NCI-H2081 treated with DMSO at 0.1 percent for 48 hours (cell line): ENCODE results near the gene FUCA2.
A peak's percentile ranks its signal among the peaks of the same experiment; 100 is the strongest.
"Not testable (repeated sequence)": the region's sequence is repeated elsewhere in the genome, so short reads cannot be mapped to it uniquely, and the experiment has no call there.

Experiments used
- DNase-seq: peaks from one replicate; lab custom pipeline; 2025; lab: John Stamatoyannopoulos, UW

FUCA2 gene

DNA sequence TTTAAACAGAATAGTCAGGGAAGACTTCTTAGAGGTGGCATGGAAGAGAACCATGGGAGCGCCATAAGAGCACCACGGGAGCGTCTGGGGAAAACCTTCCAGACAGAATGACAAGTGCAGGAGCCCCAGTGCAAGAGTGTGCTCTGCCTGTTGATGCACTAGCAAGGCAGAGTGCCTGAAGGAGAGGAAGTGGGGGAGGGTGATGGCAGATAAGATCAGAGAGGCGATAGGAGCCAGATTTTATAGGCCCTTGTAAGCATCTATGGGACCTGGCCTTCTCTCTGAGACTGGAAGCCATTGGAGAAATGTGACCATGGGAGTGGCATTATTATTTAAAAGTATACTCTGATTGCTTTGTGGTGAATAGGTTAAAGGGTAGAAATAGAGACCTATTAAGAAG, 13.1 kb downstream of the FUCA2 start:
- no peak for DNase-seq

DNA sequence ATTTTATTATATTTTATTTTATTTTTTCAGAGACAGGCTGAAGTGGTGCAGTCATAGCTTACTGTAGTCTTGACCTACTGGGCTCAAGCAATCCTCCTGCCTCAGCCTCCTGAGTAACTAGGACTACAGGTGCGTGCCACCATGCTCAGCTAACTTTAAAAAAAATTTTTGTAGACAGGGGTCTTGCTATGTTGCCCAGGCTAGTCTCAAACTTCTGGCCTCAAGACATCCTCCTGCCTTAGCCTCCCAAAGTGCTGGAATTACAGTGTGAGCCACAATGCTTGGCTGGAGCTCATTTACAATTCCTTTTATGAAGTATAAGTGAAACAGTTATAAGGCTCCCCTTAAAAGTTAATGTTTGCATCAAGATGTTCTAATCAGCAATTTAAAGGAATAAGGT, 14.5 kb downstream of the FUCA2 start:
- DNase-seq: no peak

DNA sequence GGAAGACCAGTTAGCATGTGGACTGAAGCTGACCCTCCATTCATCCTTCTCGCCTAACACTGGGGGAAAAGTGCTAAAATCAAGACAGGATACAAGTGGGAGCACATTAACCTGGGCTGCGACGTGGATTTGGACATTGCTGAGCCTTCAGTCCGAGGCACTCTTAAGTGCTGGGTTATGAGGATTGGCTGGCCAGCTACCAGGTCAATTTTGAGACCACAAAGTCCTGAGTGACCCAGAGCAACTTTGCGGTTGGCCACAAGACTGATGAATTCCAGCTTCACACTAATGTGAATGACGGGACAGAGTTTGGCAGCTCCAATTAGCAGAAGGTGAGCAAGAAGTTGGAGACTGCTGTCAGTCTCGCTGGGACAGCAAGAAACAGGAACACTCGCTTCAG, 20.7 kb downstream of the FUCA2 start:
- DNase-seq: no peak

DNA sequence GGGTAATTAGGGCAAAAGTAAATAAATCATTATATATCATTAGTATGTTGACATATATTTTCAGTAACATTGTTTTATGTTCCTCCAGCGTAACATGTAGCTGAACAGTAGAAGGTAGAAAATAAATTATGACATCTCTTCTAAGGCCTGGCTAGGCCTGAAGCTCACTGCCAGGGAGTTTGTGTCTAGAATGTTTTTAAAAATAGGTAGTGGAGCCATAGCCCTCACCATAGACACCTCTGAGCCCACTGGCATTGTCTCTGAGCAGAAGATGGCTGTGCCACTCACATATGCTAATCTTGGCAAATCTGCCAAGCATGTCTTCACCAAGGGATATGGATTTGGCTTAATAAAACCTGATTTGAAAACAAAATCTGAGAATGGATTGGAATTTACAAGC, 21.3 kb downstream of the FUCA2 start:
- no peak for DNase-seq

DNA sequence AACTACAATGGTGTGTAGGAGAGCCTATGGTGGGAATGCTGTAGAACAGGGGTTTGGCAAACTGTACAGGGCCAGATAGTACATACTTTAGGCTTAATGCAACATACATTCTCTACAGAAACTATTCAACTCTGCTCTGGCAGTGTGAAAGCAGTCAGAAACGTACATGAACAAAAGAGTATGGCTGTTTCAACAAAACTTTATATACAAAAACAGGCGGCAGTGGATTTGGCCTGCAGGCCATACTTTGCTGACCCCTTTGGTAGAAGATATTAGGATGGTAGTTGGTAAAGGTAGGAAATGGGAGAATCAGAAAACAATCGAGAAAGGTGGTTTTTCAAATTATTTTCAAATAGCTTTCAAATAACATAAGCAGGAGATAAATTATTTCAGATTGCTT, 24.8 kb downstream of the FUCA2 start:
- no peak for DNase-seq

DNA sequence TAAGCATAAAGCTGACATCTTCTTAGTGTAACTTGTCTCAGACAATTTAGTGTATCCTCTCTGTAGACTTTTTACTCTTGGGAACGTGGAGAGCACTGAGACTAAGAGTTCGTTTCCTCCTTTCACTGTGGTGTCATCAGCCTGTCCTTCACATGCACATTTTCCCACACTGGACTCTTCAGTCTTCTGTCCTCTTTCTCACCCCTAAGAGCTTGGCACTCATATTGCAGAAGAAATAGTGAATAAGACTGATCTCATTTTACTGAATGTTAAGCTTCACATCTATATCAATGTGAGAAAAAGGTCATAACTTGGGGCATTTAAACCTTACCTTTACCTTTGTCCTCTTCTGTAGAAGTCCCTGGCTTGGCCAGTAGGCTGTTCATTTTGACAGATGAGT, 25.6 kb downstream of the FUCA2 start:
- no peak for DNase-seq

DNA sequence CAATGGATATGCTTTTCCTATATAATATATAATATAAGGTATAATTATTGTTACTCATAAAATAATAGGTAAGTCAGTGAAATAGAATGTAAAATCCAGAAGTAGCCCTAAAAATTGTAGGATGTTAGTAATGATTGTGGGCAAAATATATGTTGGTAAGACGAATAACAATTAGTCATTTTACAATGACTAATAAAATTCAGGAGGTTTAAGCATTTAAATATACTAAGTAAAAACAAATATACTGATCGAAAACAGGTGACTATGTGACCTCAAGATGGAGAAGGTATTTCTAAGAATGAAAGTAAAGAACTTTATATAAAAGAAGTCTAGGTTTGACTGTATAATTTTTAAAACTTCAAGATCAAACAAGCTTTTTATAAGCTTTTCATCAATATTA, 28.9 kb downstream of the FUCA2 start:
- no peak for DNase-seq

DNA sequence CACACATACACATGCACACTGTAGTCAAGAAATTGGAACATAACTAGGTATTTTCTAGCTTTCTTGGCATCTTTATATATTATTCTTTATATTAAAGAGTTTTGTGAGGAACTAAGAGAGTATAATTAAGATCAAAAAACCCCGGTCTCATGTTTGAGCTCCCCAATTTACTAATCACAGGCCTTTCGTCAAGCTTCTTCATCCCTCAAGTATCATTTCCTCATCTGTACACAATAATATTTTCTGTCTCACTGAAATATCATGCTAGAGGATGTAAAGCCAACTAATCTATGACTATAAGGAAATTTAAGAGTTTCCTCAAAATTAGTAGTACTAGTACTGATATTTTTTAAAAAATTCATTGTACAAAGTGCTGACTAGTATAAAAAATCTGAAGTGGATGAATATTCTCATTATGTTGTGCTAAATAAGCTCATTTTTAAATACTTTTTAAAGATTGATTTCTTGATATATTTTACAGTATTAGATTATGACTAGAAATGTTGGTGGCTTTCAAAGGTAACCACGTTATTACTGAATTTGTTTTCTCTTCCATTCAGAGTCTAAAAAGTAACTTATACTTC, 32.9 kb downstream of the FUCA2 start:
- DNase-seq: no peak

DNA sequence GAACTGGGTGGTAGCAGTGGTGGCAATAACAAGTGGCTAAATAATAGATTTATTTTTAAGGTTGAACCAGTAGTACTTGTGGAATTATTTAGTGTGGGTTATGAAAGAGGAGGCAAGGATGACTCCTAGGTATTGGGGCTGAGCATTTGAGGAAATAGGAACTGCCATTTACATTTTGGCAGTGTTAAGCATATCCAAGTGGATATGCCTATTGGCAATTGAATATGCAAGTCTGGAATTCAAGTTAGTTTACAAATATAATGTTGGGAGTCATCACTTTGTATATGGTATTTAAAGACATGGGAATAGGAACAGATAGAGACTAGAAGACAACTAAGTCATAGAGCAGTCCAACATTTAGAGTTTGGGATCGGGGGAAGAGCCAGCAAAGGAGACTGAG, 35.0 kb downstream of the FUCA2 start:
- no peak for DNase-seq

DNA sequence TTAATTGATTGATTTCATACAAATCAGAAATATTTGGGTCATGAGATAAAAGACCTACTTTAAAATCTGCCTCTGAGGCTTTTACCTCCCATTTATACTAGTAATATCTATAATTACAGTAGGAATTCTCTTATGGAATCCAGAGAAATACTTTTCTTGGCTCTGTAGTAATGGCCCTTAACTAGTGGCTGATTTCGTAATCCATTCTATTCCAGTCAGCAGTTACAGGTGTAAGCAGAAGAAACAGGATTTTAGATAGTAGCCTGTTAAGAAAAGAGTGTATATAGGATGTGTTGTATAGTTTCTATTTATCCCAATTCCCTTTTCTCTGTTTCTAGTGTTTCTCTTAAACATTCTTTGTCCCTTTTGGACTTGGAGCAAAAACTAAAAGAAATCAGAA, 39.7 kb downstream of the FUCA2 start:
- no peak for DNase-seq

DNA sequence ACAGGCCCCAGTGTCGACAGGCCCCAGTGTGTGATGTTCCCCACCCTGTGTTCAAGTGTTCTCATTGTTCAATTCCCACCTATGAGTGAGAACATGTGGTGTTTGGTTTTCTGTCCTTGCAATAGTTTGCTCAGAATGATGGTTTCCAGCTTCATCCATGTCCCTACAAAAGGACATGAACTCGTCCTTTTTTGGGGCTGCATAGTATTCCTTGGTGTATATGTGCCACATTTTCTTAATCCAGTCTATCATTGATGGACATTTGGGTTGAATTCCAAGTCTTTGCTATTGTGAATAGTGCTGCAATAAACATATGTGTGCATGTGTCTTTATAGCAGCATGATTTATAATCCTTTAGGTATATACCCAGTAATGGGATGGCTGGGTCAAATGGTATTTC, 42.7 kb downstream of the FUCA2 start:
- DNase-seq: not testable (repeated sequence)

DNA sequence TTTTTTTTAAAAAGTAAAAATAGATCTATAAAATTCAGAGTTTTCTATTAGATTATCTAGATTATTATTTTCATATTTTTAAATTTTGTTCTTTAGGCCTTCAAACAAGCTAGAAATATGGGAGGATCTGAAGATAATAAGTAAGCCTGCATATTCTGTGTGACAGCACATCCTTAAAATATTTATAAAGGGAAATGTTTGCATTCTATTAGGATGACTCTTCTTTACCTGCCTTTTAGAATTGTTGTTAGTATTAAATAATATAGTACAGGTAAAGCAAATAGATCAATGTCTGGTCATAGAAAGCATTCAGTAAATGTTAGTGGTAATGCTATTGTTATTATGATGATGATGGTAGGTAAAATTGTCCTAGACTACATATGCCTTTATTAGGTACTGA, 43.5 kb downstream of the FUCA2 start:
- DNase-seq: no peak

DNA sequence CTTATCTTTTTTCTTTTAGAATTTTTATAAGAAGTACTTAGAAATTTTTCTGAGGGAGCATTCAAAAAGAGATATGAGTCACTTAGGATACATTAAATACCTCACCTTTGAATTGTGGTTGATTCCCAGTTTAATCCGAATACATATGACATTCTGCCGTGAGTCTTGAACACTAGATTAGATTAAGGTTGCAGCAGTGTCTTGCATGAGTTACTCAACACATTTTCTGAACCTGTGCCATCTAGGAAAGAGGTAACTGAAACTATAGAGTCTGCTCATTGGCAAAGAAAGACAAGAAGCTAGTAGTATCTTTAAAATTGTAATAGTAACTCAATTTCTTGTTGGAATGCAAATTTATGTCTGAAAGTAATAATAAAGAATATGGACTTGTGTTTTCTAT, 46.0 kb downstream of the FUCA2 start:
- DNase-seq: no peak

DNA sequence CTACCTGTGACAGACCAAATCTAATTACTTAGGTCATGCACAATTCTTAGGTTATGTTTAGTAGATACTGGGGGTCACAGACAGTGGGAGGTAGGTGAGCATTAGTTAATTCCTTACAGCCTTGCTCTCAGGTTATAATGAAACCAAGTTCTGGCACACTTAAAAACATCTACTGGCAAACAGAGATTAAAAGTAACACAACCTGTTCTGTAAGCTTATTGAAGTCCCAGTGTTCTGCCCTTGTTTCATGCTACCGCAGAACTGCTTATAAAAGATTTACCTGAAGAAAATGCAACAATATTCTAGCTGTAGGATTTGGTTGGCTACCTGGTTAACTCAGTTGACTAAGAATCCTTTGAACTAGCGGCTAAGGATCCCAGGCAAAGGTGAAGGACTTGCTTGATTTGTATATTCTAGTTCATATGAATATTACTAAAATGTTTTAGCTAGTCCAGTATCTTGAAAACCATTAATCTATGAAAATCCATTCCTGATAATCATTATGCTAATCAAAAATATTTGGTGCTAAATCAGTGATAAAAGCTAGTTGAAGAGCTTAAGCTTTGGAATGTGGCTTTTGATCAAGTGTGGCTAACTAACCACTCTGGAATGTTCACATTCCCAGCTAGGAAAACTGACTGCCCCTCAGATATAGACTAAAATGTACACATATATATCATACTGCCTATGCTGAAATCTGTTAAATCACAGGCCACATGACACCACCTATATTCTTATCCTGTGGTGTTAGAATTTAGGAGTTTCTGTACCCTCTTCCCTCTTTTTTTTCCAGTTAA, 53.8 kb downstream of the FUCA2 start:
- no peak for DNase-seq

DNA sequence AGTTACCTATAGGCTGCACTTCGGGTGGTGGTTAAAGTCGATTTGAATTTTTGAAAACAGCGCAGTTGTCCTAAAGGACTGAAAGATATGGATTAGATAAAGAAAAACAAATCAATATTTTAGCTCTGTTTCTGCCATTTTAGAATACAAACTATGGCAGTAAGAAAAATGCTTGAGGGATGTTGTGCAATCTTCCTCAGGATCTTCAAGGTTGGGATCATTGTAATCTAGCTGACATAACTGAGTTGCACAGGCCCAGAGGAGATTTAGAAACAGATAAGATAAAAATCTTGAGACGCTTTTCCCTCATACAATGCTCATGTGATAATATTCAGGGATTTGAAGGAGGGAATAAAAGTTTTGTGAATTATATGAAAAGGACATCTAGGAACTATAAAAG, 60.0 kb downstream of the FUCA2 start:
- DNase-seq: no peak

DNA sequence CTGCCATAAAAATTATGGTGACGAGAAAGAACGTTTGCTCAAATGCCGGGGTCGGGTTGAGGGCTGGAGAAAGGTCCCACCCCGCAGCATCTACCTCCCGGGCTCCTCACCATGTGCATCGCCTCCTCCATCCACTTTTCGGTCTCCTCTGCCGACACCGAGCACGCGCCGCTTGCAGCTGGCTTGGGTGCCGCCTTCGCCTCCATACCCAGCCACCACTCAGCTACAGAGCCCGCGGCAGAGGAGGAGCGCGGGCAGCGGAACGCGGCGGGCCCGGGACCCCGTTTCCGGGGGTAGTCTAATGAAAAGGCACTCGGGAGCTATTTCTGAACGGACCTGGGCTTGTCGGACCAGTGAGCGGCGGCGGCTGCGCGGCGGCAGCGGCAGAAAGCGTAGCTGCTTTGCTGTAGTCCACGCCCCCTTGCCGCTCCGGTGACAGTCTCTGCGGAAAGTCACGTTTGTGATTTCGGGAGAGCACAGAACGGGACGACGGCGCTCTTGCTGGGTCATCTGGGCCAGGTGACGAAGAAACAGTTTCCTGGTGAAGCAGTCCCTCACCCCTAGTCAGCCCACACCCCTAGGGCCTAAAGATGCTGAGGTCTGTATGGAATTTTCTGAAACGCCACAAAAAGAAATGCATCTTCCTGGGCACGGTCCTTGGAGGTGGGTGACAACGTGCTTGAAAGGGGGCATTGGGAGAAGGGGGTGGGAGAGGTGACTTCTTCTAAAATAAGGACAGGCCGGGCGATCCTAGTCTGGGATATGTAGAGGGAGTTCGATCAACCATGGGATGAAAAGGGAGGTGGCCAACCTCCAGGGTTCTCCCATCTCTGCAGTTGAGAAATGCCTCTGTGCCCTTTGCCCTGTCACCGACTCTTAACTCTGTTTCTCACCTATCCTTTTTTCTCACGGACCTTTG, 60.8 kb downstream of the FUCA2 start, which contains the start of the genes ADAT2 and PEX3:
Gene ADAT2 (minus strand): TSS at position 243 of the 919 bp plus-strand sequence. CDS start 37 bp downstream, at position 206.
Gene PEX3 (plus strand): TSS at position 353 of the 919 bp plus-strand sequence. CDS start 238 bp downstream, at position 591.
- DNase-seq: peak; percentile 78

DNA sequence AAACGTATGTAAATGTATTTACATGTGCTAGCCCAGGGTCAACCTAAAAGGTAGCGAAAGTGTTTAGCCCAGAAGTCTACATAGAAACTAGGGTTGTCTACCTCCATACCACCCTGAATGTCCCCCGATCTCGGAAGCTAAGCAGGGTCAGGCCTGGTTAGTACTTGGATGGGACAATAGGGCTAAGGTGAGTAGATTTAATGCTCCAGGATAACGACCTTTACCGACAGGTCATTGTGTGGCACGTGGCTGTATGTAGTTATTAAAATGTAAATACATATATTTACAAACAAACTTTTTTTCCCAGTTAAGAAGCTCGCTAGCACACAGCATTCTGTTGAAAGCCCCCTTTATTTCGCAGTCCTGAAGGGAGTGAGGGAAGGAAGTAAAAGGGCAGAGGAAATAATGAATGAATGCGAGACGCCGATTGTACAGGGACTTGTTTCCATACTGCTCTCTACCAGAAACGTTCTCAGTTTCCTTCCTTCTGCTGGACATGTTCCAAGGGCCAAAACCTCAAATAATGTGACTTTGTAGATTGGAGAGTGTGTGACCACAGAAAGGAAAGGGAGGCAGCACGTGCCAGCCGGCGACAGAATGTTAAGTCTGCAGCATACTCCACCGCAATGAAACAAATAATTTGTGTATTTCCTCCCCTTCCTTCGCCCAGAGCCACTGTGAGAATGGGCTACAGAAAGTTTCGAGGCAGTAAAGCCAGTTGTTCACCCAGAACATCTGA, 61.6 kb downstream of the FUCA2 start:
- no peak for DNase-seq

DNA sequence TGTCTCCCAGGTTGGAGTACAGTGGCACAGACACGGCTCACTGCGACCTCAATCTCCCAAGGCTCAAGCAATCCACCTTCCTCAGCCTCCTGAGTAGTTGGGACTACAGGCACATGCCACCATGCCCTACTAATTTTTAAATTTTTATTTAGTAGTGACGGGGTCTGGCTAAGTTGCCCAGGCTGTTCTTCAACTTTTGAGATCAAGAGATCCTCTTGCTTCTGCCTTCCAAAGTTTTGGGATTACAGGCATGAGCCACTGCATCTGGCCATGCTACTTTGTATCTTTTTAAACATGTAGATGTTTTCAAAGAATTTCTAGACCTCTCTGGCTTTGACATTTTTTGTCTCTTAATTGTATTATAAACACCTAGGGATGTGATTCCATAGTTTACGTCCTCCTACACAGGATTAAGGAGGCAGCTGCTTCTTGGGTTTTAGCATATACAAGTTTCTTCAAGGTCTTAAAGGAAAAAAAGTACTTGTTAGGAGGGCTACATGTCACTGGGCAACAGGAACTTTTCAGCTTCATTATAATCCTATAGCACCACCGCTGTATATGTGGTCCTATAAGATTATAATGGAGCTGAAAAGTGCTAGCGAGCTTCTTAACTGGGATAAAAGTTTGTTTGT, 62.3 kb downstream of the FUCA2 start:
- DNase-seq: no peak

DNA sequence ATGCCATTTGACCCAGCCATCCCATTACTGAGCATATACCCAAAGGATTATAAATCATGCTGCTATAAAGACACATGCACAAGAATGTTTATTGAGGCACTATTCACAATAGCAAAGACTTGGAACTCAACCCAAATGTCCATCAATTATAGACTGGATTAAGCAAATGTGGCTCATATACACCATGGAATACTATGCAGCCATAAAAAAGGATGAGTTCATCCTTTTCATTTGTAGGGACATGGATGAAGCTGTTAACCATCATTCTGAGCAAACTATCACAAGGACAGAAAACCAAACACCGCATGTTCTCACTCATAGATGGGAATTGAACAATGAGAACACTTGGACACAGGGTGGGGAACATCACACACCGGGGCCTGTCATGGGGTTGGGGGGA, 63.7 kb downstream of the FUCA2 start:
- DNase-seq: not testable (repeated sequence)
